Ecto neural progenitor cell (in vitro differentiated cells): ENCODE measurements around the gene RPS6KB1.
A peak's percentile ranks its signal among the peaks of the same experiment; 100 is the strongest.
"Not testable (repeated sequence)": the region's sequence is repeated elsewhere in the genome, so short reads cannot be mapped to it uniquely, and the experiment has no call there.

Experiments used
- DNase-seq: peaks from one replicate; pipeline ENCODE4 v3.0.0-alpha.2; 2018; ENCODE audit warnings: low spot score

Gene RPS6KB1

GRCh38 chr17:59946433-59946832 lies 53.5 kb downstream of the RPS6KB1 start:
- not testable (repeated sequence) for DNase-seq

GRCh38 chr17:59947310-59947709 lies 54.4 kb downstream of the RPS6KB1 start:
- not testable (repeated sequence) for DNase-seq

- DNase-seq, result no peak
These were observed 57.1 kb downstream of the RPS6KB1 start for GRCh38 chr17:59950049-59950448.

- DNase-seq, result no peak
These were observed 61.9 kb downstream of the RPS6KB1 start for GRCh38 chr17:59954856-59955255.

GRCh38 chr17:59959574-59959973 lies 66.7 kb downstream of the RPS6KB1 start:
- not testable (repeated sequence) for DNase-seq

- no peak for DNase-seq
These were observed 69.9 kb downstream of the RPS6KB1 start for GRCh38 chr17:59962739-59963318.

GRCh38 chr17:59963738-59964481 lies 71.0 kb downstream of the RPS6KB1 start:
- peak; percentile 63 for DNase-seq

- DNase-seq, result peak; percentile 95
These were observed 71.8 kb downstream of the RPS6KB1 start, which contains the start of gene RNFT1 for GRCh38 chr17:59964482-59965328. Gene RNFT1, minus strand, starts transcription at chr17:59964740. Its CDS starts 77 bp downstream, at chr17:59964663.

GRCh38 chr17:59971771-59972170 lies 78.8 kb downstream of the RPS6KB1 start:
- DNase-seq, result not testable (repeated sequence)

- DNase-seq, result no peak
These were observed 79.9 kb downstream of the RPS6KB1 start for GRCh38 chr17:59972778-59973177.

- DNase-seq, result not testable (repeated sequence)
These were observed 80.6 kb downstream of the RPS6KB1 start for GRCh38 chr17:59973483-59973882.

GRCh38 chr17:59975166-59975565 lies 82.2 kb downstream of the RPS6KB1 start:
- DNase-seq, result not testable (repeated sequence)

GRCh38 chr17:59996608-59997007 lies 103.7 kb downstream of the RPS6KB1 start:
- DNase-seq, result not testable (repeated sequence)
